Activated CD4-positive, alpha-beta T cell treated with anti-CD3 and anti-CD28 coated beads for 24 hours (primary cell): ENCODE data around the gene PLEKHH1.
"Not testable (repeated sequence)": the region's sequence is repeated elsewhere in the genome, so short reads cannot be mapped to it uniquely, and the experiment has no call there.

Experiments used
- DNase-seq, 2 donors: peaks; one replicate each; pipeline ENCODE4 v3.0.0-alpha.2; 2020; ENCODE audit warnings: low read depth in 2 of 2

Gene PLEKHH1

DNA sequence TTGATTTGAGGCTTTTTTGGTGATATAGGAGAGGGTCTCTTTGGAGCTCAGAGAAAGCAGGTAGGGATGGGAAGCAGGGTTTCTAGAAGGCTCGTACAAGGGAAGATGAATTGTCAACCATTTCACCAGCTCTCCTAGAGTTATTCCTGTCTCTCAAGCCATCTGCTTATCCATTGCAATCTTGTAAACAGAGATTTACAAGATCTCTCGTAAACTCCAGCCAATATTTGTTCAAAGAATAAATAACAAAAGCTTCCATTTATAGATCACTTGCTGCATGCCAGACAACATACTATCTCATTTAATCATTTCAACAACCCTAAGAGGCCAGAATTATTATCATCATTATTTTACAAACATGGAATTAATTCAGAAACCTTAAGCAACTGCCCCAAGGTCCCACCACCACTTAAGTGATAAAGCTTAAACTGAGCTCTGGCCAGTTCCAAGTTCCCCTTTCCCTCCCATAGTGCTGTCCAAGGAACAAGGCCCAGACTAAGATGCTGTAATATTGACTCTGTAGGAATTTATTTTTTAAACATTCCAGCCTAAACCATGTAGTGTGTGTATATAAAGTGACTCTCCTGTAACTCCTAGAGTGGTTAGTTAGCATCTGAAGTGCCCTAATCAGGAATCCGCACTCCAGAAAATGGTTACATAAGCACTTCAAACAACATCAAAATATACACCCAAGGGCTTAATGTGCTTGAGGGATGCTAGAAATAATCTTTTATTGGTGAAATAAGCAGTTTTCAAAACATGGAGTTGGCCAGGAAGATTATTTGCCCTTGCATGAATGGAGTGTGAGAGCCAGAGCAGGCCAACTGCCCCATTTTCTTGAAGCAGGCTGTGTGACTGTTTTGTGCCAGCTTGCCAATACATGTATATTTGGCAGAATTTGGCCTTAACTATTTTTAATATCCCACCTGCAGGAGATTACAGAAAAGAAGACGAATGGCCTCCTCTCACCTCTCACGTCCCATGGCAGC, 2.8 kb upstream of the PLEKHH1 start:
- DNase-seq: no peak

DNA sequence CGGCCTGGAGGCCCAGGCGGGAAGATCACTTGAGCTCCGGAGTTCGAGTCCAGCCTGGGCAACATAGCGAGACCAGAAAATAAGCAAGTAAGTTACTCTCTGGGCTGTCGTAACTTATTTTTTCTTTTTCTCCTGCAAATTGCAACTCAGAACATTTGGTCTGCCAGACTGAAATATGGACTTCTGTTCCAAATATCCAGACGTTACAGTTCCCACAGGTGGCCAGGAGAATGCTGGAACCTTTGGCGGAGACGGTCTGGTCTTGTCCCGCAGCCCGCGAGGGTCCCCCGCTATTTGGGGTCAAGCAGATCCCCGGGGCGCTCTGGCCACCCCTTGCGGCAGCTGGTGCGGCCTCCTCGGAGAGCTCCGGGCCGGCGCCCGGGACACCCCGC, 488 bp upstream of the PLEKHH1 start:
- DNase-seq: no peak

DNA sequence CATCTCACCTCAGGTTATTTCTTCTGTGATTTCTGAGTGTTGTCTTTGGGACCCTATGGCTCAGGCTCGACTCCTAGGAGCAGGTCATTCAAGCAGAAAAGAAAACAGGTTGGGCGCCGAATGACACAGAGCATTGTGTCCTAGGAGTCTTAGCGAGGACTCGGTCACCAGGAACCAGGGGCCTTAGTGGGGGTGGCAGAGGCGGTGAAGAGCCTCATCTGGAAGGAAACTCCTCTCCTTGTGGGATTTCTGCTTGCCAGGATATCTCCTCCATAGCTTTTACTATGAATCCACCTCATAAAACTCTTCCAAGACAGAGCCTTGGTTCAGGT, 630 bp downstream of the PLEKHH1 start:
- DNase-seq: no peak

DNA sequence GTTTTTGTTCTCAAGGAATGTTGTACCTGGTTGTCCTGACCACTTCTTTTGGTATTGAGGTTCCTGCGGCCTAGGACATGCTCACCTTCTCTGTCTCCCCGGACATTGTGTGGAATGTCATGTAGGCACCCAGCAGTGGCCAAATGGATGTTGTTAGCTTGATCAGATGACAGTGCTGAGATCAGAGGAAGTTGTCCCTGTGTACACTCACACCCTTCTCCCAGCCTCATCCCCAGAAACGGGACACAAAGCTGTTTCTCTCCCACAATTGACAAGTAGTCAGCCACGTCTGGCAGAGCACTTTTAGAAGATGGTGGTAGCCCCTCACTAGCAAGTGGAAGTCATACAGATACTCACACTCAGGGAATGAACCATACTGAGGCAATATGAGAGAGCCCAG, 3.0 kb downstream of the PLEKHH1 start:
- no peak for DNase-seq

DNA sequence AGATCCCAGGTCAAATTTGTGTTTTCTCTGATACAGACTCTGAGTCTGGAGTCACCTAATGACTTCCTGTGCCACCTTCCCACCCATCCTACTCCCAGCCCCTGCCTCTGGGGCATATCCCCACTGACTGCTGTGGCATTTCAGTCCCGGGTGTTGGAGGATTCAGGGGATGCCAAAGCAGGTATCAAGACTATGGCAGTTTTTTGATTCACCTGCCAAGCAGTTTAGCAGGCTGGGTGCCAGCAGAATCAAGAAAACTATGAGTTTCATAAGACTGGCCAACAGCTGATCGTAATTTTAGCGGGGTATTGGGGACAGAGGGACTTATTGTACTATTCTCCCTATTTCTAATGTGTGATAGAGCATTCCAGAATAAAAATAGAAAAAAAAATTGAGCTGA, 4.6 kb downstream of the PLEKHH1 start:
- no peak for DNase-seq

DNA sequence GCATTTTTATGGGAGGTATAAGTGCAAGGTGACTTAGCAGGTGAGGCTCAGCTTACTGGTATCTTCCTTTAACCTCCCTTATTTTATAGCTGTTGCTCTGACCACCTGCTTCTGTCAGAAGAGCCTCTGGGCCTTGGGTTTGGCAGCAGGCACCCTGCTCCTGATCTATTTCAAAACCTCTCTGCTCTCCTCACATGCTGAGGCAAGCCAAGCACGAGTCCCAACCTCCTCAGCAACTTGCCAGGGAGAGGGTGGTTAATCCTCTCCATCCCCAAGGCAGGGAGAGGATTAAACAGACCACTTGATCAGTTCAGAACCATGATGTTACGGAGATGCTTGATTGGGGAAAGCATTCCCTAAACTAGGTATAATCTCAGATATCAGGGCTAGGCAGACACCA, 5.4 kb downstream of the PLEKHH1 start:
- DNase-seq: no peak

DNA sequence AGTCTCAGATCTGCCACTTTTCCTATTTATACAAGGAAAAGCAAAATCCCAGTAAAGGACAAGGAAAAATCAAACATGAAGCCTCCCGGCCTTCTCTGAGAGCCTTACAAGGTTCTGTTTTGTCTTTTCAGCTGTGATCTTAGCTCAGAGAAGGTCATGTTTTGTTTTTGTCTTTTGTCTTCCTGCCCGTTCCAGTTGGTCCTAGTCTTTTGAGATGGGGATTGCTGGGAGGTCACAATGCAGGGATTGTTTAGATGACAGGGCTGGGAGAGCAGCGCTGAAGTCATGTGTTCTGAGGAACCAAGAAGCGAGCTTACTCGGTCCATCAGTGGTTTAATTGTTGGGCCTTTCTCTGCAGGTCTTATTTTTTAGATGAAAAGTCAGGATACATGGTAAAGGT, 6.0 kb downstream of the PLEKHH1 start:
- DNase-seq: no peak

DNA sequence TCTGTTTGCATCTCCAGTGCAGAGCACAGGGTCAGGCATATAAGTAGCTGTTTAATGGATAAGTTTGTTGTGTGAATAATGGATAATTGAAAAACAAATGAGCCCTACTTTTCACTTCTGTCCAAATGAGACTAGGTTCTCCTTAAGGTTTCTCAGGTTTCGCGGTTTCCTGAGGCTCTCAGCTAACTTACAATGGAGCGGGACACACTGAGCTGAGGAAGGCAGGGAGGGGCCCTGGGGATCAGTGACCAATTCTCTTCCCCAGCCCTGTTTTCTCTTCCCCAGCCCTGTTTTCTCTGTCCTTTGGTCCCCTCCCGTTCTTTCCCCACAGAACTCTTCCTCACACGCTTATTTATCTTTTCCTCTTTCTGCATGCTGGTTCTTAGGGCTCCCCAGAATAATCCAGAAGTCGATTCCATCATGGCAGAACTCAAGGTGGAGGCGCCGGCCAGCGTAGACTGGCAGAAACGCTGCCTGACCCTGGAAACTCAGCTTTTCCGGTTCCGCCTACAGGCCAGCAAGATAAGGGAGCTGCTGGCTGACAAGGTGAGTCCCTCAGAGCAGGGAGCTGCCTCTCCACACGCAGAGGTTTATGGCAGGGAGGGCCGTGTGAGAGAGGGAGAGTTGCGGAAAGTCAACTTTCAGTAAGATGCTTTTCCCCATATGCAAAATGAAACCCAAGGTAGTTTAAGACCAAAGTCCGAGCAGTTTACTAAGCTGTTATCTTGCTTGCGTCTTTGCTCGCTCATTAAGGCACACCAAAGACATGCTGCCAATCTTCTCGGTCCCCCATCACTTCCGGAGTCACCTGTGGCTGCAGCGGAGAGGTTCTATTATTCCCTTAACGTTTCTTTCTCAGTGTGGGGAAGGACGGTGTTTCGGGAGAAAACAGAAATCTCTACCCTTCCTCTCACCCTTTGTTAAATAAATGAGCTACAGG, 8.6 kb downstream of the PLEKHH1 start:
- no peak for DNase-seq

DNA sequence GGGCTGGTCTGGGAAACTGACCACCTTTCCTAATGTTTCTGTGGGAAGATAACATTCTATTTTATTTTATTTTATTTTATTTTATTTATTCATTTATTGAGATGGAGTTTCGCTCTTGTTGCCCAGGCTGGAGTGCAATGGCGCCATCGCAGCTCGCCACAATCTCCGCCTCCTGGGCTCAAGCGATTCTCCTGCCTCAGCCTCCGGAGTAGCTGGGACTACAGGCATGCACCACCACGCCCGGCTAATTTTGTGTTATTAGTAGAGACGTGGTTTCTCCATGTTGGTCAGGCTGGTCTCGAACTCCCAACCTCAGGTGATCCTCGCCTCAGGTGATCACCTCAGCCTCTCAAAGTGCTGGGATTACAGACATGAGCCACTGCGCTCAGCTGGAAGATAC, 9.5 kb downstream of the PLEKHH1 start:
- DNase-seq: not testable (repeated sequence)

DNA sequence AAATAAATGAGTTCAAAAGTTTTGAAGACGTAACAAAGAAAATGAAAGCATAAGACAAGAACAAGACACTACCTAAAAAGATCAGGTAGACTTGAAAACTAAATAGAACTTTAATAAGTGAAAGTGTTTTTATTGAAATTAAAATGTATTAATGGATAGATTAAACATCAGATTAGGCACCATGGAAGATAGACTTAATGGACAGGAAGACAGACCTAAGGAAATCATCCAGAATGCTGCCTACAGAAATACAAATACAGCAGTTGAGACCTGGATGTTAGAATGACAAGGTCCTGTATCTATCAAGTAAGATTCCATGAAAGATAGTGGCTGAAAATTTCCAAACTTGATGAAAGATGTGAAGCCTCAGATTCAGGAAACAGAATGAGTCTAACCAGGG, 11.5 kb downstream of the PLEKHH1 start:
- DNase-seq: no peak

DNA sequence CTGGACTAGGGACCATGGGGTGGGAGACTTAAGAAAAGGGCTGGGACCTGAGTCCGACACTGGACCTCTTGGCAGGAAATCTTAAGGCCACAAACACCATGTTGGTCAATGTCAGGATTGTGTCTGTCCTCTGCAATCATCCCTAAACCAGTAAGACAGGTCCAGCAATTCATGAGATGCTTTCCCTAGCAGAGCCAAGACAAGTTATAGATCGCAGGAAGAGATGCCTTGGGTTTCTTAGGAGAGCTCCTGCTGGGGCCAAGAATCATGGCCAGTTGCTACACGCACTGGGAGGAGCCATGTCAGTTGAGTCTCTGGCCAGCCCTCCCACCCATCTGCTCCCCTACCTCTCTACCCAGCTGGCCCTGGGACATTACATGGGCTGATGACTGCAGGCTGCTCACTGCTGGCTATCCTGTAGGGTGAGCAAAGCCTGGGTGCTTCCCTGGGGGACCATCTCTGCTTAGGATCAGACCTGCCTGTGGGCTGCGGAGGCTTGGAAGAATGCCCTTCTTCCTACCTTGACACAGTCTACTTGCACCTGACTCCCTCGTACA, 14.2 kb downstream of the PLEKHH1 start:
- DNase-seq: no peak

DNA sequence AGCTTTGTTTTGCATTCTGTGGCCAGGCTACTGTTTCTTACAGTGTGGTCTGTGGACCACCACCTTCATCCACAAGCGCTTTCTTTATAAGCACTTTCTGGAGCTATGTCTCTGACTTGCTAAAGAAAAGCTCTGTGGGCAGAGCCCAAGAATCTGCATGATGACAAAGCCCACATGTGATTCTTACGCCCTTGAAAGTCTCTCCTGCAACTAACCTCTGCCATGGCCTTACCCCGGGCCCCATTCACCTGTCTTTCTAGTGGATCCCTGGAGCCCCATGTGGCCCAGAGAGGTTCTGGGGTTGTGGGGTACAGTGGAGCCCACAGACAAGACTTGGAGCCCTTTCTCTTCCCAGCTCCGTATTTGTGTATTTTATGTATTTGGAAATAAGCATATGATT, 16.6 kb downstream of the PLEKHH1 start:
- DNase-seq: no peak

DNA sequence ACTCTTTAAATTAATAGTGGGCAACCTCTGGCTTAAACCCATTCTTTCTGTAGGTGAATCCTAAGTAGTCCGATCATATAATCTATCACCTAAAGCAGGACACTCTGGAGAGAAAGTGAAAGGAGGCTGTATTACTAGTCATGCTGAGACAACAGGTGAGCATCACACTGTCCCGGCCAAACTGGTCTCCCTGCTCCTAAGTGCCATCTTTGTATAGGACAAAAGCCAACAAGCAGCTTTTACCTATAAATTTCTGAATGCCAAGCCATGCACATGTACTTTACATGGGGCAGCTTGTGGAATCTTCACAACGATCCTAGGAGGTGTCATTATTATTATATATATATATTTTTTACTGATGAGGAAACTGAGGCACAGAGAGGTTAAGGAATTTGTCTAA, 18.0 kb downstream of the PLEKHH1 start:
- no peak for DNase-seq

DNA sequence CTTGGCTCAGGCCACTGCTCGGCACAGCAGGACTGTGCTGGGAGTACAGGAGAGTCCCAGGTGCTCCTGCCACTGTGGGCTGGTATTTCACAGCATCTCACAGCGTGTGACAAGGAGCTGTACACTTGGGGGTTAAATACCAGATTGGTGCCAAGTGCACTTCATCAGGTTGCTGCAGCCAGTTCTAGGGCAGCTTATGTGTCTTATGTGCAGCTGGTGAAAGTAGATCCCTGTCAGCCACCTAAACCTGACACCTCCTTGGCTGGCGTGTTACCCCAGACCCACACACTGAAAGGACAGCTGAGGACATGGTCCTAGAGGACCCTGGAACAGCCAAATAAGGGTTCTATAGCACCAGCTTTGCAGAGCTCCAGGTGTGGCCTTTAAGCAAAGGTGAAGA, 18.9 kb downstream of the PLEKHH1 start:
- DNase-seq: no peak

DNA sequence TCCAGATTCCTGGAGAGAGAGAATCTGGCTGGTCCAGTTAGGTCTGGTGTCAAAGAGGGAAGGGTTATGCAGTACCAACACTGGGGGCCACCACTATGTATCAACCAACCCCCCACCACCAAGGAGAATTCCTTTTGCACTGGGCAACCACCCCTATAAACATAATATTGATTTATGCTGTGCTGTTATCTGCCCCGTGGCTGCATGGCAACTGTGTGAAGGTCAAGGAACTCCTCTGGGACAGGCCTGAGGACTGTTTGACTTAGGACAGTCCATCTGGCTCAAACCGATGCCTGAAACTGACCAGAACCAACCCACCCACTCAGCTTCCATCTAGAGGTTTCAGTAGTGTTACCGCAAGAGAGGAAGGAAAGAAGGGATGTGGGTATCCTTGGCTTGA, 20.5 kb downstream of the PLEKHH1 start:
- DNase-seq: no peak

DNA sequence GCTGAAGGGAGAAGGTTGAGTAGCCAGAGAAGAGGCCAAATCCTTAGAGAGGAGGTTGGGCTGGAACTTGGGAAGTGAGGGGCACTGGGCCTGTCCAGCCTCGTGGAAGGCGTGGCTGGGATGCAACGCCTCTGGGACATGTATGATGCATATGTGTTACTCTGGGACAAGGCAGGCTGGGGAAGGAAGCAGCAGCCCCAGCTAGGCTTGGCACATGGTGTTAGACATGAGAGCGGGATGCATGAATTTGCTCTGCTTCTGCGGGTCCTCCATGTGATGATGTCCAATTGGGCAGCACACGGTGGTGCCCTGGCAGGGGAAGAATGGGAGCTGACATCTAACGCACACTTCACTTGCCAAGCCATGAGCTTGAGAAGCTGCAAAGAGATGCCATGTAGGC, 21.3 kb downstream of the PLEKHH1 start:
- DNase-seq: no peak

DNA sequence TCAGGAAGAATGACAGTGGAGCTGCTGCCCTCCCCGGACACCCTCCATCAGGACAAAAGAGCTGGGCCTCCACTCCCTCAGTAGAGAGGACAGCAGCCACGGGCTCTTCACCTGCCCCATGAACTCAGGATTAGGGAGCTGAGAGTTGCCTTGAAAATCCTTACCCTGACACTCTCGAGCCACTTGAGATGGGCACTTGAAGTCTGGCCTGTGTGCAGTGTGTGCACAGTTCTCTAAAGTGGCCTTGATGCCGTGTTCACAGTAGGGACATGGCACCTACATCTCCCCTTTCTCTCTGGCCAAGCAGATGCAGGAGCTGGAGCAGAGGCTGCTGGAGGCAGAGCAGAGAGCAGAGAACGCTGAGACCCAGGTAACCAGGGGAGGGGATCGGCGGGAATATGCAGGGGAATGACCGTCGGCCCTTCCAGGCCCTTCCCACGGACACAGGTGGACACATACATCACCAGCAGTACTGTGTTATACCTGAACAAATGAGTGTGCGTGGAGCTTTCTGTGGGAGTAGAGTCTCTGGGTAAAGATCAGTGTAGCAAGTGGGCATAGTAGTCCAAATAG, 22.5 kb downstream of the PLEKHH1 start:
- DNase-seq: no peak

DNA sequence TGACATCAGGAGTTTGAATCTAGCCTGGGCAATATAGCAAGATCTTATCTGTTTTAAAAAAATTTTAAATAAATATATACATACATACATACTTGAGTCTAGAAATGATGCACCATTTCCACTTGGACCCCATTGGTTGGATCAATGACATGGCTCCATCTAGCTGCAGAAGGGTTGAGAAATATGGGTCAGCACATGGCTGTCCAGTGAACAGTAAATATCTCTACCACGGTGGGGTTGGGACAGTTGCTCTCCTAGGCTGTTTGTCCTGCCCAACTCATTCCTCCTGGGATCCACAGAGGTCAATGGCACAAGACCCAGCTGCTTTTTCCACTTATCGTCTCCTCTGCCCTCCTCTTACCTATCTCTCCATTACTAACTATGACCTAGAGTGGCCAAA, 23.6 kb downstream of the PLEKHH1 start:
- DNase-seq: no peak

DNA sequence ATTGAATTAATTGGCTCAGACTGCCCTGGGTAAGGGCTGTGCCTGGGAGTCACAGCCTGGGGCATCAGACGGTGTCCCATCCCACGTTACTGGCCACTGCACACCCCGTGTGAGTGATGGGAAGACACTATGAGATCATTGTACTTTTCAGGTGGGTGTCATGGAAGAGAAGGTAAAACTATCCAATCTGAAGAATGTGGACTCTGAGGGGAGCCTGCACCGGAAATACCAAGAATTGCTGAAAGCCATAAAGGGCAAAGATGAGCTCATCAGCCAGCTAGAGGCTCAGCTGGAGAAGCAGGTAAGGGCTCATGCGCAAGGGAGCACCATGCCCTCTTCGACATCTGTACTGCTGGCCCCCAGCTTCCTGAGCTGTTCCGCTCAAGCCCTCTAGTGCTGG, 24.0 kb downstream of the PLEKHH1 start:
- no peak for DNase-seq

DNA sequence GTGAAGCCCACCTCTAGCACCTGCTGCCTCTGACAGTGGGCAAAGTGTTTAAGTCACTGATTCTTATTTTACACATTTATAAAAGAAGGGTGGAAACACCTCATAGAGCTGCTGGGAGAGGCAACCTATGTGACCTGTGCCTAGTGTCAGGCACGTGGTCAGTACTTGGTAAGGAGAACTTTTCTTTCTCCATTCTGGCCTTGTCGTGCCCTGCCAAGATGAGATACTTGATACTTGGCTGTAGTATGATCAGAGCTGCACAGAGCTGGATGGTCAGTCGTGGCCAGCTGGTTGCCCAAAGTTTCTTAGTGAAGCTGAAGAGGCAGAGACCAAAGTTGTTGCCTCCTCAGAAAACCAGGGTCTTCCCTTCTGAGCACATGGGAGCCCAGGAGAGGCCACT, 24.6 kb downstream of the PLEKHH1 start:
- no peak for DNase-seq

DNA sequence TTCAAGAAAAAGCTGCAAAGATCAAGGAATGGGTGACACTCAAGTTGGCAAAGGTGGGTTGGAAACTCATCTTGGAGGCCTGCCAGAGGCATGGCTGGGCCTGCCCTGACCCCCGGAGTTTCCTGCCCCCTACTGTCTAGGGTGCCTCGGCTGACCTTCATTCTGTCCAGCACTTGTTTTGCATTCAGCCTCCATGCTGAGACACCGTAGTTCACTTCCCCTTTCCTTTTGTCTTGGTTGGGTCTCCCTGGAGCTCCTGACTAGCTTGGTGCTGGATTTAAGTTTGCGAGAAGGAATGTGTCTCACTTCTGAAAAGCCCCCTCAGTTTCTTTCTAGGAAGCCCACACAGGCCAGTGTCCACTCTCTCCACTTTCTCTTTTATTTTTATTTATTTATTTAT, 26.5 kb downstream of the PLEKHH1 start:
- DNase-seq: no peak
